Renal pelvis (tissue), 12 donors: ENCODE measurements around the gene ATOSB. TPM values are rescaled to one million over a fixed set of nuclear protein-coding genes. Genes with fewer than 3 reads are reported as not detected.
A peak's percentile ranks its signal among the peaks of the same experiment; 100 is the strongest.
"Not testable (repeated sequence)": the region's sequence is repeated elsewhere in the genome, so short reads cannot be mapped to it uniquely, and the experiment has no call there.

Source experiments
- DNase-seq: peaks from one replicate; pipeline ENCODE4 v3.0.0-alpha.2; 2013
- long read RNA-seq, 16 experiments: transcript quantifications; one replicate each; lab custom pipeline, GENCODE V29; 2026
- polyA plus RNA-seq, 3 donors: library from polyadenylated mRNA; unstranded; fragments of 120-200 nt; gene quantifications; one replicate each; pipeline ENCODE4 v1.2.1, GENCODE V29; 2013; ENCODE audit not compliant: insufficient read length in 3 of 3

Gene ATOSB
- polyA plus RNA-seq, result 10 to 100 TPM; 13.8 to 16.0 (median 15.1) TPM
- long read RNA-seq, donor 1, partial matches to known transcripts, result 0 of 1 reads
- long read RNA-seq, donor 1, other reads (novel, unspliced or antisense), result 0 of 1 reads
- long read RNA-seq, donor 2, partial matches to known transcripts, result 0 of 1 reads
- long read RNA-seq, donor 2, other reads (novel, unspliced or antisense), result 0 of 1 reads
- long read RNA-seq, donor 3, result 0 reads
- long read RNA-seq, donor 4, result 0 reads
- long read RNA-seq, donor 5, result 0 reads
- long read RNA-seq, donor 6, partial matches to known transcripts, result 0 of 1 reads
- long read RNA-seq, donor 6, other reads (novel, unspliced or antisense), result 0 of 1 reads
- long read RNA-seq, donor 7, partial matches to known transcripts, result 0 of 1 reads
- long read RNA-seq, donor 7, other reads (novel, unspliced or antisense), result 0 of 1 reads
- long read RNA-seq, donor 8, result 0 reads
- long read RNA-seq, donor 9, result 0 reads
- long read RNA-seq, donor 10, partial matches to known transcripts, result 0 of 1 reads
- long read RNA-seq, donor 10, other reads (novel, unspliced or antisense), result 0 of 1 reads
- long read RNA-seq, donor 11, partial matches to known transcripts, result 7 of 8 reads
- long read RNA-seq, donor 11, other reads (novel, unspliced or antisense), result 0 of 8 reads
- long read RNA-seq, donor 12, partial matches to known transcripts, result 0 of 1 reads
- long read RNA-seq, donor 12, other reads (novel, unspliced or antisense), result 0 of 1 reads
- long read RNA-seq, donor 13, result 0 reads
- long read RNA-seq, donor 14, result 0 reads
- long read RNA-seq, donor 15, result 0 reads
- long read RNA-seq, donor 16, result 0 reads

- peak; percentile 98 for DNase-seq
Measured at GRCh38 chr9:35115680-35116538, at the start of gene ATOSB. ATOSB (minus strand) TSS chr9:35115862; CDS start chr9:35108274, 7,588 bp downstream.

- DNase-seq, result no peak
Measured at GRCh38 chr9:35164711-35165110, 49.0 kb upstream of the ATOSB start.

GRCh38 chr9:35163413-35163812 lies 47.8 kb upstream of the ATOSB start:
- no peak for DNase-seq

GRCh38 chr9:35162605-35163315 lies 47.1 kb upstream of the ATOSB start:
- DNase-seq, result no peak

- DNase-seq, result peak; percentile 95
Measured at GRCh38 chr9:35161713-35162604, 46.3 kb upstream of the ATOSB start, which contains the start of gene UNC13B. UNC13B (plus strand) TSS chr9:35162009; CDS start chr9:35162284, 275 bp downstream.

- no peak for DNase-seq
Measured at GRCh38 chr9:35158501-35159280, 43.0 kb upstream of the ATOSB start.

- not testable (repeated sequence) for DNase-seq
Measured at GRCh38 chr9:35157836-35158235, 42.2 kb upstream of the ATOSB start.

GRCh38 chr9:35156781-35157180 lies 41.1 kb upstream of the ATOSB start:
- DNase-seq, result no peak

GRCh38 chr9:35152926-35153325 lies 37.3 kb upstream of the ATOSB start:
- no peak for DNase-seq

GRCh38 chr9:35147941-35148563 lies 32.4 kb upstream of the ATOSB start:
- DNase-seq, result not testable (repeated sequence)

- no peak for DNase-seq
Measured at GRCh38 chr9:35142037-35142436, 26.4 kb upstream of the ATOSB start.

GRCh38 chr9:35140093-35140492 lies 24.4 kb upstream of the ATOSB start:
- no peak for DNase-seq

GRCh38 chr9:35136866-35137265 lies 21.2 kb upstream of the ATOSB start:
- DNase-seq, result no peak

GRCh38 chr9:35135988-35136387 lies 20.3 kb upstream of the ATOSB start:
- DNase-seq, result no peak

GRCh38 chr9:35134920-35135319 lies 19.3 kb upstream of the ATOSB start:
- DNase-seq, result no peak

- DNase-seq, result peak; percentile 94
Measured at GRCh38 chr9:35116898-35117551, 1.4 kb upstream of the ATOSB start.

GRCh38 chr9:35116539-35116897 lies 856 bp upstream of the ATOSB start:
- no peak for DNase-seq
